Activated B cell treated with CpG ODN at 0.5 μM for 24 hours (primary cell): ENCODE results near the gene SRGAP1. TPM values are rescaled to one million over a fixed set of nuclear protein-coding genes. Genes with fewer than 3 reads are reported as not detected.

ENCODE experiments used
- ATAC-seq: fragments of 200-7000 bp; cut with Tn5 transposase; one replicate; pipeline ENCODE4 v1.10.0; 2021; ENCODE audit warnings: low read depth, mild to moderate bottlenecking, moderate library complexity
- CTCF ChIA-PET: fragments of 350-600 bp; sonication (Branson Sonifier 250); formaldehyde crosslinking; loops from one replicate; lab custom pipeline; 2021; ENCODE audit warnings: antibody characterized with exemption; lab: Charles Lee
- POLR2A ChIA-PET: fragments of 350-600 bp; sonication (Branson Sonifier 250); formaldehyde crosslinking; loops from one replicate; lab custom pipeline; 2021; ENCODE audit warnings: antibody characterized with exemption; lab: Charles Lee
- DNase-seq: peaks from one replicate; pipeline ENCODE4 v3.0.0; 2022
- H3K27ac Mint-ChIP-seq: one replicate; pipeline ENCODE4 v1.8.0; 2020; ENCODE audit warnings: mixed read lengths
- H3K27me3 Mint-ChIP-seq: one replicate; pipeline ENCODE4 v1.8.0; 2021; ENCODE audit warnings: mixed read lengths
- H3K36me3 Mint-ChIP-seq: one replicate; pipeline ENCODE4 v1.8.0; 2021; ENCODE audit warnings: low read depth, mixed read lengths
- H3K4me1 Mint-ChIP-seq: one replicate; pipeline ENCODE4 v1.8.0; 2021; ENCODE audit warnings: mixed read lengths
- H3K4me3 Mint-ChIP-seq: one replicate; pipeline ENCODE4 v1.8.0; 2020; ENCODE audit warnings: mild to moderate bottlenecking, mixed read lengths
- H3K9me3 Mint-ChIP-seq: one replicate; pipeline ENCODE4 v1.8.0; 2020; ENCODE audit warnings: mixed read lengths
- intact Hi-C: fragments of 100-400 bp; cut with micrococcal nuclease; formaldehyde crosslinking; loops from one replicate; pipeline ENCODE4 v1.15.1; 2024
- total RNA-seq: library from RNA; stranded (reverse); gene quantifications from 2 replicates; pipeline ENCODE4 v1.2.3, GENCODE V29; 2022
- TF ChIP-seq, protein P1 (sequence below): fragments of 200-600 bp; IDR thresholded peaks from one replicate; pipeline ENCODE4 v1.8.0; 2022; ENCODE audit warnings: antibody characterized with exemption, mild to moderate bottlenecking

The SRGAP1 gene
- total RNA-seq, 1 donor from 2014 or later: 1.1 TPM

DNA sequence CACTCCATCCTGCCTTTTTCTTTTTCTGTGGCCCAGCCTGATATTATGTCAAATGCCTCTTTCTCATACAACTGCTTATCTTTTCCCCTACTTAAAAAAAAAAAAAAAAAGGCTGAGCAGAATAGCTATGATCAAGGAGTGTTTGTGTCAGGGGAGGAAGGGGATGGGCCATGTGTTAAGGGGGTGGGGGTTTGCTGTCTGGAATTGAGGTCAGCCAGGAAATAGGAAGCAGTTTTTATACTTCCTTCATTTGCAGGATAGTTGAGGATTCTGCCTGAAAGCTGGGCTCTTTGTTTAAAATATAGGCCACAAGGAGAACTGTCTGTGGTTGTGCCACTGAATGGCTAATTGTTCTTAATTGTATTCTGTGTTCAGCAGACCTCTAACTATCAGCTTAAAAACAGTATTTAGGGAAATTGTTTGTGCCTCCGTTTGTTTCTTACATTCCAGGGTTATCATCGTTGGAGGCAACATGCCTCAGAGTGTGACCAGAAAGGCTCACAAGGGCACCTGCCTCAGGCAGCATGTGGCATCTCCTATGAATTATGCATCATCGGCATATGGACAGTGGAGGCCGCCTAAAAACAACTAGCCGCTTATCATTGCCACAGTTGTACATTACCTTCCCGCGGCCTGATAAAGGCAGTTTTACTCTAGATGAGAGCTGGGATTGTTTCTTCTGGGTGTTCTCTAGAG is 96.0 kb downstream of the SRGAP1 start:
- ChIA-PET POLR2A (no interaction called here), CTCF (interaction anchor here (1.0 kb wide), 1 partner anchor 22 kb away, joined by 4 read pairs; no protein-coding TSS in a partner anchor)
- Mint-ChIP-seq H3K36me3 (no peaks in the 10 kb centered on the region), H3K4me3 (no peak overlapping the region), H3K27me3 (no peaks in the 10 kb centered on the region), H3K27ac (no peak overlapping the region), H3K9me3 (no peaks in the 10 kb centered on the region), H3K4me1 (peaks cover 1% of the 10 kb centered on the region)
- no peak for ATAC-seq
- no peak for DNase-seq
- intact Hi-C loops: no loop called here
- TF ChIP-seq, protein P1, sequence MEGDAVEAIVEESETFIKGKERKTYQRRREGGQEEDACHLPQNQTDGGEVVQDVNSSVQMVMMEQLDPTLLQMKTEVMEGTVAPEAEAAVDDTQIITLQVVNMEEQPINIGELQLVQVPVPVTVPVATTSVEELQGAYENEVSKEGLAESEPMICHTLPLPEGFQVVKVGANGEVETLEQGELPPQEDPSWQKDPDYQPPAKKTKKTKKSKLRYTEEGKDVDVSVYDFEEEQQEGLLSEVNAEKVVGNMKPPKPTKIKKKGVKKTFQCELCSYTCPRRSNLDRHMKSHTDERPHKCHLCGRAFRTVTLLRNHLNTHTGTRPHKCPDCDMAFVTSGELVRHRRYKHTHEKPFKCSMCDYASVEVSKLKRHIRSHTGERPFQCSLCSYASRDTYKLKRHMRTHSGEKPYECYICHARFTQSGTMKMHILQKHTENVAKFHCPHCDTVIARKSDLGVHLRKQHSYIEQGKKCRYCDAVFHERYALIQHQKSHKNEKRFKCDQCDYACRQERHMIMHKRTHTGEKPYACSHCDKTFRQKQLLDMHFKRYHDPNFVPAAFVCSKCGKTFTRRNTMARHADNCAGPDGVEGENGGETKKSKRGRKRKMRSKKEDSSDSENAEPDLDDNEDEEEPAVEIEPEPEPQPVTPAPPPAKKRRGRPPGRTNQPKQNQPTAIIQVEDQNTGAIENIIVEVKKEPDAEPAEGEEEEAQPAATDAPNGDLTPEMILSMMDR: no peak

DNA sequence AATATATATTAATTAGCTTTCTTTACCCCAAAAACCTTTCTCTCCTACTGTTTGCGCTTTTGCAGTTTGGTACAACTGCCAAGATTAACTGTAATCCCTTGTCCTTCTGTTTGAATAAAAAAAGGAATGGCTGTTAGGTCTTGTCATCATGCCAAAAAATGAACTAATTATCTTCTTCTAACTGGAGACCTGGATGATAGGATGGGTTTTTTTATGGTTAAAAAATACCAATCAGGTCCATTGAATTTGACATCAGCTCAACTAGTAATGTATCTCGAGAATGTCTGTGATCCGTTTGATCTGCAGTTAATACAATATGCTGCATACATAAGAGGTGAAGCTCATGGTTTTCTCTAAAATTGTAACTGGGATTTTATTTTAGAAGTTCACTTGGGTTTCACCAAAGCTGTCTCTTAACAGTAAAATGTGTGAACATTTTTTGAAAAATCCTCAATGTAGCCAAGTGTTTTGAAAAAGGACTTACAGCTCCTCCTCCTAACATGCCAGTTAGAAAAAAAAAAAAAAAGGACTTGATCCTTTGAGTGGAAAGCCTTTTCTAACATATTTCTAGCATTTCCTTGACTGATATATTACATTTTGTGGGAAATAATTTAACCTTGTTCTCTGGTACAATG is 96.8 kb downstream of the SRGAP1 start:
- H3K4me3 Mint-ChIP-seq: no peak overlapping the region
- no peak overlapping the region for H3K27ac Mint-ChIP-seq
- H3K36me3 Mint-ChIP-seq: no peaks in the 10 kb centered on the region
- no peaks in the 10 kb centered on the region for H3K27me3 Mint-ChIP-seq
- TF ChIP-seq, protein P1: no peak
- H3K9me3 Mint-ChIP-seq: no peaks in the 10 kb centered on the region
- no peak for ATAC-seq
- POLR2A ChIA-PET: no interaction called here
- CTCF ChIA-PET: no interaction called here
- peaks cover 1% of the 10 kb centered on the region for H3K4me1 Mint-ChIP-seq
- DNase-seq: no peak
- intact Hi-C loops: no loop called here

DNA sequence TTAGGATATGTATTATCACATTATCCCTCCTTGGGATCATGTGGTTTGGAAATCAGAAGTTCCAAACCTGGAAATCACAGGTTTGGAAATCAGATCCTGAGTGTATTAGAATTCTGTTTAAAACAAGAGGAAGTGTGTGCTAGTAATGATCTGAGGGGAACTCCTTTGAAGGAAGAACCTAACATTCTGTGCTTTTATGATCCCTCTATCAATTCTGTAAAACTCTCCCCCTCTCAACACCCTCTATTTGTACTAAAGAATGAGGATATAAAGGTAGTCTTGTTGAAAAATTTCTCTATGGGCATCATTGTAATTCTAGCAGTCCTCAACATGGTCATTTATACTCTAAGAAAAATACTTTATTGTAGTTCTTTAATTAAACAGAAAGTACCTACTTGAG is 97.4 kb downstream of the SRGAP1 start:
- no peak for DNase-seq
- Mint-ChIP-seq H3K36me3 (no peaks in the 10 kb centered on the region), H3K9me3 (no peaks in the 10 kb centered on the region)

DNA sequence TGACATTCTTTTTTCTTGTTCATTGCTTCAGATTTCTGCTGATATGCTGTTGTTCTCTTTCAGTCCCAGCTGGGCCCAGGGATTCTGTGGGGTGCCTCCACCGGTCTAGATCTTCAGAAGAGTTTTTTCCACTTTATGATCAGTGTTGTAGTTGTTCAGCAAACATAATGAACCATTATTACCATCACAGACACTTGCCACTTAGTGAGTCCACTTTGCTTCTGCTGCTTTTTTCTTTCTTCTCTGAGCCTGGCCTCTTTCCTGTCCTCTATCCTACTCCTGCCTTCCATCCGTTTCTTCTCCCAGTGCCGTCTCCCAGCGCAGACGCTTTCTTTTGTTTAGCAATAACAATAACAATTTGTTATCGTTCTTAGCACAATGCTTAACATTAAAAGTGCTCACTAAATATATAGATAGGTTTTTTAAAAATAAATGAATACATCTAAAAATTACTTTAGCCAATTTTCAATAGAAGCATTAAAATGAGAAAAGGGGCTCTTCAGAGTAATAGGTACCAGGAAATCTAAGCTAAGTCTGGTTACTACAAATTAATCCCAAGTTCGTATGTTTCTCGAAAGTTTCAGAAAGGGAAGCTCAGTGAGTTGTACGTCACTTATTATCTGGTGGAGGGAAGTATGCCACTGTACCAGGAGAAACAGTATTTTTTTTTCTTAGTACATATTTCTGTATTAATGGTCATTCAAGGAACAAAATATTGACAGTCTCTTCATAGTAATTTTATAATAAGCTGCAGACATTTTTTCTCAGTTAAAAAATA is 98.2 kb downstream of the SRGAP1 start:
- Mint-ChIP-seq H3K36me3 (no peaks in the 10 kb centered on the region), H3K27me3 (no peaks in the 10 kb centered on the region), H3K4me3 (no peak overlapping the region), H3K9me3 (no peaks in the 10 kb centered on the region), H3K4me1 (peaks cover 1% of the 10 kb centered on the region), H3K27ac (no peak overlapping the region)
- TF ChIP-seq, protein P1: no peak
- ATAC-seq (no peak), DNase-seq (no peak)
- intact Hi-C loops: no loop called here
- ChIA-PET POLR2A (no interaction called here), CTCF (no interaction called here)

More for the DNA sequence above, 97.4 kb downstream of the SRGAP1 start:
- intact Hi-C loops: no loop called here
- CTCF ChIA-PET: no interaction called here
- Mint-ChIP-seq H3K4me1 (peaks cover 1% of the 10 kb centered on the region), H3K4me3 (no peak overlapping the region), H3K27me3 (no peaks in the 10 kb centered on the region), H3K27ac (no peak overlapping the region)
- POLR2A ChIA-PET: no interaction called here
- TF ChIP-seq, protein P1: no peak
- ATAC-seq: no peak

DNA sequence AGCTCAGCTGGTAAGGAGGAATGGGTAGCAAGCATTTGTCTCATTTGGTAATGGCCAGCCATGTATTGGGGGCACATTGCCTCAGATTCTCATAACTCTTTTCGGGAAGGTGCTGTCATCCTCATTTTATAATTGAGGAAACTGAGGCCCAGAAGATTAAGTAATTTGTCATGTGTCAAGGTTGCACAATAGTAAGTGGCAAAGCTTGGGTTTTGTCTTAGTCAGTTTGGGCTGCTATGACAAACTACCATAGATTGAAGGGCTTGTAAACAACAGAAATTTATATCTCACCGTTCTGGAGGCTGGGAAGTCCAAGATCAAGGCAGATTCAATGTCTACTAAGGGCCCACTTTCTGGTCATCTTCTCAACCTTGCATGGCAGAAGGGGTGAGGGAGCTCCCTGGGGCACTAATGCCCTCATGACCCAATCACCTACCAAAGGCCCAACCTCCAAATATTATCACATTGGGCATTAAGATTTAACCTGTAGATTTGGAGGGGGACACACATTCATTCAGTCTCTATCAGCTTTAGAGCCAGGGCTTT is 99.6 kb downstream of the SRGAP1 start:
- Mint-ChIP-seq H3K4me1 (peaks cover 1% of the 10 kb centered on the region), H3K27ac (no peak overlapping the region), H3K36me3 (no peaks in the 10 kb centered on the region), H3K4me3 (no peak overlapping the region), H3K27me3 (no peaks in the 10 kb centered on the region), H3K9me3 (no peaks in the 10 kb centered on the region)
- ChIA-PET CTCF (no interaction called here), POLR2A (no interaction called here)
- ATAC-seq (no peak), DNase-seq (no peak)
- TF ChIP-seq, protein P1: no peak
- intact Hi-C loops: no loop called here
